PC-3 (cell line): ENCODE measurements around the gene ZNF333.

Experiments
- EZH2phosphoT487 ChIP-seq: fragments of 300-600 bp; sonication (generic); IDR thresholded peaks from 2 replicates; pipeline ENCODE4 v1.6.1; 2018; ENCODE audit warnings: mild to moderate bottlenecking, antibody characterized with exemption, low read length, borderline replicate concordance
- TF ChIP-seq, protein P1 (sequence below): fragments of 300-600 bp; sonication (generic); conservative IDR thresholded peaks from 2 replicates; pipeline ENCODE4 v1.5.1; 2017; ENCODE audit warnings: antibody characterized with exemption, low read depth, mild to moderate bottlenecking, low read length

GRCh38 chr19:14674764-14675163 is 15.1 kb upstream of the ZNF333 start, which contains the start of gene ADGRE3:
- TF ChIP-seq, protein P1, sequence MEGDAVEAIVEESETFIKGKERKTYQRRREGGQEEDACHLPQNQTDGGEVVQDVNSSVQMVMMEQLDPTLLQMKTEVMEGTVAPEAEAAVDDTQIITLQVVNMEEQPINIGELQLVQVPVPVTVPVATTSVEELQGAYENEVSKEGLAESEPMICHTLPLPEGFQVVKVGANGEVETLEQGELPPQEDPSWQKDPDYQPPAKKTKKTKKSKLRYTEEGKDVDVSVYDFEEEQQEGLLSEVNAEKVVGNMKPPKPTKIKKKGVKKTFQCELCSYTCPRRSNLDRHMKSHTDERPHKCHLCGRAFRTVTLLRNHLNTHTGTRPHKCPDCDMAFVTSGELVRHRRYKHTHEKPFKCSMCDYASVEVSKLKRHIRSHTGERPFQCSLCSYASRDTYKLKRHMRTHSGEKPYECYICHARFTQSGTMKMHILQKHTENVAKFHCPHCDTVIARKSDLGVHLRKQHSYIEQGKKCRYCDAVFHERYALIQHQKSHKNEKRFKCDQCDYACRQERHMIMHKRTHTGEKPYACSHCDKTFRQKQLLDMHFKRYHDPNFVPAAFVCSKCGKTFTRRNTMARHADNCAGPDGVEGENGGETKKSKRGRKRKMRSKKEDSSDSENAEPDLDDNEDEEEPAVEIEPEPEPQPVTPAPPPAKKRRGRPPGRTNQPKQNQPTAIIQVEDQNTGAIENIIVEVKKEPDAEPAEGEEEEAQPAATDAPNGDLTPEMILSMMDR, result no peak
- TF ChIP-seq EZH2phosphoT487, result no peak
